SK-N-SH (cell line): ENCODE data around the gene RRP15. TPM values are rescaled to one million over a fixed set of nuclear protein-coding genes. Genes with fewer than 3 reads are reported as not detected.

Source experiments
- CTCF ChIA-PET: fragments of 300-600, 350-600 bp; formaldehyde crosslinking; extraction: SDS; loops from one replicate; lab custom pipeline; 2021; lab: Yijun Ruan, JAX
- POLR2A ChIA-PET: fragments of 350-600 bp; sonication (Branson Sonifier 250); formaldehyde crosslinking; extraction: SDS; loops from one replicate; lab custom pipeline; 2020; ENCODE audit warnings: antibody characterized with exemption, inconsistent platforms; lab: Yijun Ruan, JAX
- DNase-seq: peaks from one replicate; pipeline ENCODE4 v3.0.0; 2012
- H2AFZ ChIP-seq: fragments of 200-600 bp; sonication (generic); 2 replicates; pipeline ENCODE4 v1.8.1; 2016; ENCODE audit warnings: antibody characterized with exemption, mild to moderate bottlenecking, low read depth
- H3F3A ChIP-seq: fragments of 200-600 bp; sonication (generic); replicated peaks from 2 replicates; pipeline ENCODE3; 2016; ENCODE audit warnings: antibody characterized with exemption, mild to moderate bottlenecking; ENCODE audit not compliant: insufficient read depth
- H3K27ac ChIP-seq, 2 experiments: fragments of 200-500 bp in 1 of 2; fragments of 200-600 bp in 1 of 2; sonication (Bioruptor generic) in 1 of 2; sonication (generic), shearing (Covaris generic) in 1 of 2; 2 replicates each; pipeline versions ENCODE4 v1.5.1 to v1.6.1; 2014 to 2016; ENCODE audit warnings: low read depth in 2 of 2, inconsistent platforms in 1 of 2, low read length in 1 of 2, mild to moderate bottlenecking in 1 of 2, mixed read lengths in 1 of 2
- H3K27me3 ChIP-seq: fragments of 200-600 bp; sonication (generic), shearing (Covaris generic); 2 replicates; pipeline ENCODE4 v1.6.1; 2016; ENCODE audit warnings: mixed run types; ENCODE audit not compliant: insufficient read depth
- H3K36me3 ChIP-seq, 2 experiments: fragments of 200-500 bp in 1 of 2; fragments of 200-600 bp in 1 of 2; sonication (Bioruptor generic) in 1 of 2; sonication (generic) in 1 of 2; replicated peaks in 1 of 2; 2 replicates each; pipeline versions ENCODE3 to v1.5.1; 2014 to 2016; ENCODE audit warnings: low read length in 1 of 2, mild to moderate bottlenecking in 1 of 2; ENCODE audit not compliant: insufficient read depth in 2 of 2, control insufficient read depth in 1 of 2
- H3K4me1 ChIP-seq, 2 experiments: fragments of 200-500 bp in 1 of 2; fragments of 200-600 bp in 1 of 2; sonication (Bioruptor generic) in 1 of 2; sonication (generic), shearing (Covaris generic) in 1 of 2; 2 replicates each; pipeline versions ENCODE4 v1.5.1 to v1.6.1; 2014 to 2016; ENCODE audit warnings: low read depth in 1 of 2, low read length in 1 of 2, mixed run types in 1 of 2; ENCODE audit not compliant: insufficient read depth in 2 of 2, control insufficient read depth in 1 of 2
- H3K4me2 ChIP-seq: fragments of 200-600 bp; sonication (generic), shearing (Covaris generic); 2 replicates; pipeline ENCODE4 v1.6.1; 2017; ENCODE audit warnings: mixed run types
- H3K4me3 ChIP-seq, 2 experiments: fragments of 200-500 bp in 1 of 2; fragments of 200-600 bp in 1 of 2; sonication (Bioruptor generic) in 1 of 2; sonication (generic), shearing (Covaris generic) in 1 of 2; 2 replicates each; pipeline versions ENCODE4 v1.5.1 to v1.8.1; 2014 to 2016; ENCODE audit warnings: low read depth in 2 of 2, inconsistent platforms in 1 of 2, low read length in 1 of 2, mild to moderate bottlenecking in 1 of 2, mixed read lengths in 1 of 2, moderate library complexity in 1 of 2
- H3K79me2 ChIP-seq: fragments of 200-600 bp; sonication (generic); 2 replicates; pipeline ENCODE4 v1.8.1; 2017; ENCODE audit warnings: mild to moderate bottlenecking; ENCODE audit not compliant: insufficient read depth
- H3K9ac ChIP-seq: fragments of 200-600 bp; sonication (generic); 2 replicates; pipeline ENCODE4 v1.6.1; 2017; ENCODE audit warnings: mixed run types
- H3K9me2 ChIP-seq: fragments of 200-600 bp; sonication (generic); 2 replicates; pipeline ENCODE4 v1.6.1; 2017; ENCODE audit warnings: mixed run types
- H3K9me3 ChIP-seq: fragments of 200-600 bp; sonication (generic); 2 replicates; pipeline ENCODE4 v1.6.1; 2017; ENCODE audit warnings: mixed run types, mild to moderate bottlenecking, moderate library complexity
- H4K20me1 ChIP-seq: fragments of 200-600 bp; sonication (generic); 2 replicates; pipeline ENCODE4 v1.6.1; 2017; ENCODE audit warnings: mild to moderate bottlenecking, mixed run types; ENCODE audit not compliant: insufficient read depth
- FOSL2 ChIP-seq: IDR thresholded peaks from 2 replicates; pipeline ENCODE4 v1.4.0; 2012; ENCODE audit warnings: low read depth, mild to moderate bottlenecking, moderate library complexity, borderline replicate concordance
- FOXJ3 ChIP-seq: sonication (generic); formaldehyde crosslinking; IDR thresholded peaks from 2 replicates; pipeline ENCODE4 v1.5.1; 2020; ENCODE audit warnings: mild to moderate bottlenecking, missing genetic modification reagents
- FOXM1 ChIP-seq: IDR thresholded peaks from 2 replicates; pipeline ENCODE4 v1.4.0; 2012; ENCODE audit warnings: low read depth, mild to moderate bottlenecking
- MXI1 ChIP-seq: IDR thresholded peaks from 2 replicates; pipeline ENCODE4 v1.6.1; 2012; ENCODE audit warnings: mild to moderate bottlenecking, low read depth, low read length, improper control_type of control experiment
- POLR2AphosphoS5 ChIP-seq: IDR thresholded peaks from 2 replicates; pipeline ENCODE4 v1.6.1; 2012; ENCODE audit warnings: low read depth, low read length
- RAD21 ChIP-seq: IDR thresholded peaks from 2 replicates; pipeline ENCODE4 v1.6.1; 2012; ENCODE audit warnings: mild to moderate bottlenecking, low read length
- REST ChIP-seq: IDR thresholded peaks from 2 replicates; pipeline ENCODE4 v1.6.1; 2012; ENCODE audit warnings: mild to moderate bottlenecking, low read depth, low read length, moderate library complexity
- TEAD4 ChIP-seq: IDR thresholded peaks from 2 replicates; pipeline ENCODE4 v1.4.0; 2012; ENCODE audit warnings: mild to moderate bottlenecking, borderline replicate concordance; ENCODE audit not compliant: insufficient read depth
- USF2 ChIP-seq: fragments of 150-350 bp; IDR thresholded peaks from 2 replicates; pipeline ENCODE4 v1.6.1; 2017; ENCODE audit warnings: antibody characterized with exemption, low read length, low read depth, borderline replicate concordance
- ZBTB33 ChIP-seq: IDR thresholded peaks from 2 replicates; pipeline ENCODE4 v1.4.0; 2012; ENCODE audit warnings: low read depth, borderline replicate concordance
- polyA plus RNA-seq, 3 experiments: library from polyadenylated mRNA; depleted of rRNA; stranded (reverse); fragments of >200 nt; gene quantifications; 2 replicates each; pipeline ENCODE4 v1.2.3, GENCODE V29; 2012
- TF ChIP-seq, protein P1 (sequence below): fragments of 150-350 bp; IDR thresholded peaks from 2 replicates; pipeline ENCODE4 v1.6.1; 2016; ENCODE audit warnings: mild to moderate bottlenecking, low read depth, low read length

RRP15 gene
- polyA plus RNA-seq, 1 of the 3 experiments (the other 2 are of a cell fraction) = 2.1 TPM

- Histone ChIP-seq H3K4me1 (peaks cover 3 to 6% of the 10 kb centered on the region in 2 experiments; a peak in 3 of 4 replicates), H3K79me2 (no peaks in the 10 kb centered on the region), H3K9ac (no peak overlapping the region), H3K9me3 (no peaks in the 10 kb centered on the region), H3K36me3 (peaks cover 12 to 19% of the 10 kb centered on the region in 2 experiments), H2AFZ (no peak overlapping the region), H3K27ac (0 out of 4 replicates have a peak overlapping the region, but pooled peaks of 1 of the 2 experiments have one; percentile 2), H3K9me2 (no peaks in the 10 kb centered on the region), H4K20me1 (no peaks in the 10 kb centered on the region), H3K4me3 (no peak overlapping the region), H3K4me2 (no peak overlapping the region), H3K27me3 (no peaks in the 10 kb centered on the region), H3F3A (peaks cover 9% of the 10 kb centered on the region)
- TF ChIP-seq ZBTB33 (no peak), TEAD4 (no peak), USF2 (no peak), REST (no peak), RAD21 (no peak), FOSL2 (no peak), MXI1 (no peak), FOXJ3 (CRISPR knock-in tag) (no peak), FOXM1 (no peak), POLR2AphosphoS5 (no peak)
- TF ChIP-seq, protein P1, sequence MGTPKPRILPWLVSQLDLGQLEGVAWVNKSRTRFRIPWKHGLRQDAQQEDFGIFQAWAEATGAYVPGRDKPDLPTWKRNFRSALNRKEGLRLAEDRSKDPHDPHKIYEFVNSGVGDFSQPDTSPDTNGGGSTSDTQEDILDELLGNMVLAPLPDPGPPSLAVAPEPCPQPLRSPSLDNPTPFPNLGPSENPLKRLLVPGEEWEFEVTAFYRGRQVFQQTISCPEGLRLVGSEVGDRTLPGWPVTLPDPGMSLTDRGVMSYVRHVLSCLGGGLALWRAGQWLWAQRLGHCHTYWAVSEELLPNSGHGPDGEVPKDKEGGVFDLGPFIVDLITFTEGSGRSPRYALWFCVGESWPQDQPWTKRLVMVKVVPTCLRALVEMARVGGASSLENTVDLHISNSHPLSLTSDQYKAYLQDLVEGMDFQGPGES = no peak
- CTCF ChIA-PET = interaction anchor here (1.0 to 4.2 kb wide), 3 partner anchors 734 to 1480 kb away, joined by 3 to 31 read pairs (median 3); no protein-coding TSS in a partner anchor
- no peak for DNase-seq
- POLR2A ChIA-PET = no interaction called here
Observed at GRCh38 chr1:218332416-218332815, 47.3 kb downstream of the RRP15 start.
